Prostate gland (tissue), 2 donors: ENCODE data around the gene GABARAPL2. TPM values are rescaled to one million over a fixed set of nuclear protein-coding genes. Genes with fewer than 3 reads are reported as not detected.

ENCODE experiments used
- DNase-seq: peaks from one replicate; pipeline ENCODE4 v3.0.0-alpha.2; 2019; ENCODE audit warnings: low spot score
- H3K27ac ChIP-seq, 2 donors: fragments of 200-600 bp; sonication (generic); 2 replicates each; pipeline ENCODE4 v1.5.1; 2017 to 2019
- H3K27me3 ChIP-seq: fragments of 200-600 bp; sonication (generic); replicated peaks from 2 replicates; pipeline ENCODE4 v1.5.1; 2019; ENCODE audit not compliant: insufficient read depth
- H3K36me3 ChIP-seq, 2 donors: fragments of 200-600 bp; sonication (generic); 1 replicate in 1 of 2; 2 replicates in 1 of 2; pipeline versions ENCODE4 v1.5.1 to v1.8.1; 2017 to 2019
- H3K4me1 ChIP-seq: fragments of 200-600 bp; sonication (generic); replicated peaks from 2 replicates; pipeline ENCODE4 v1.5.1; 2019
- H3K4me3 ChIP-seq, 2 donors: fragments of 200-600 bp; sonication (generic); 2 replicates each; pipeline ENCODE4 v1.5.1; 2017 to 2019
- H3K9me3 ChIP-seq: fragments of 200-600 bp; sonication (generic); 2 replicates; pipeline ENCODE4 v1.5.1; 2017
- CTCF ChIP-seq, 4 experiments: fragments of 200-600 bp in 2 of 4; fragments of 450-650 bp in 2 of 4; sonication (generic) in 2 of 4; IDR thresholded peaks; 1 replicate in 3 of 4; 2 replicates in 1 of 4; pipeline ENCODE4 v1.5.1; 2016 to 2019; ENCODE audit warnings: antibody characterized with exemption in 4 of 4, mild to moderate bottlenecking in 2 of 4, moderate library complexity in 2 of 4
- POLR2A ChIP-seq: fragments of 450-650 bp; IDR thresholded peaks from one replicate; pipeline ENCODE4 v1.6.1; 2016; ENCODE audit warnings: antibody characterized with exemption, mild to moderate bottlenecking
- POLR2AphosphoS5 ChIP-seq: sonication (generic); formaldehyde crosslinking; IDR thresholded peaks from one replicate; pipeline ENCODE4 v1.6.1; 2017; ENCODE audit warnings: antibody characterized with exemption
- WGBS: methylation state at CpG from one replicate; pipeline ENCODE4 v1.1.5; 2018; 5-methylcytosine and 5-hydroxymethylcytosine counted together
- intact Hi-C: fragments of 100-400 bp; cut with DNase I; formaldehyde crosslinking; loops from one replicate; pipeline ENCODE4 v1.14.2; 2022
- total RNA-seq, 2 donors: library from RNA; depleted of rRNA; stranded (reverse); fragments of >200 nt; gene quantifications; one replicate each; pipeline ENCODE4 v1.1.0, GENCODE V29; 2016

Gene GABARAPL2
- total RNA-seq, 2 donors from 2014 or later, result 107 to 169 TPM

- WGBS, result 85% methylated on average over 4 of the region's 4 CpGs
- DNase-seq, result no peak
- H3K36me3 ChIP-seq, result peaks cover 18 to 20% of the 10 kb centered on the region in 2 donors
- intact Hi-C loops, result loop anchor here (10.0 kb wide), 2 partner anchors 112 to 152 kb away; no protein-coding TSS in a partner anchor
- H3K4me1 ChIP-seq, result peaks cover 6% of the 10 kb centered on the region
- H3K9me3 ChIP-seq, result no peaks in the 10 kb centered on the region
- H3K27ac ChIP-seq, result no peak overlapping the region
- TF ChIP-seq POLR2A, result no peak
- no peak for TF ChIP-seq CTCF (IDR thresholded peaks at IDR 0.05)
- no peak for TF ChIP-seq POLR2AphosphoS5
- no peaks in the 10 kb centered on the region for H3K27me3 ChIP-seq
- H3K4me3 ChIP-seq, result no peak overlapping the region
These were observed 60.6 kb downstream of the GABARAPL2 start for GRCh38 chr16:75626806-75627205.

Other genes with a start within 250 kb of the GABARAPL2 start
- 100 to 1,000 TPM in 1 of 2 donors, 10 to 100 TPM in 1; 67.9 to 101 TPM for gene CFDP1, start 132.9 kb upstream of the GABARAPL2 start, total RNA-seq
- 10 to 100 TPM; 21.5 to 35.9 TPM for gene TMEM170A, start 101.7 kb upstream of the GABARAPL2 start, total RNA-seq
- 1 to 10 TPM in 1 of 2 donors, under 1 TPM in 1; 0.23 to 9.5 TPM for gene CHST6, start 70.9 kb upstream of the GABARAPL2 start, total RNA-seq
- under 1 TPM in 1 of 2 donors, not detected in 1; 0.23 TPM for gene CHST5, start 30.3 kb upstream of the GABARAPL2 start, total RNA-seq
- 10 to 100 TPM in 1 of 2 donors, 1 to 10 TPM in 1; 7.7 to 17.2 TPM for gene TMEM231, start 10.1 kb upstream of the GABARAPL2 start, total RNA-seq
- gene ADAT1, start 56.9 kb downstream of the GABARAPL2 start, total RNA-seq, result 10 to 100 TPM; 49.1 to 66.0 TPM
- 100 to 1,000 TPM in 1 of 2 donors, 10 to 100 TPM in 1; 89.4 to 145 TPM for gene KARS1, start 81.3 kb downstream of the GABARAPL2 start, total RNA-seq
- 100 to 1,000 TPM in 1 of 2 donors, 10 to 100 TPM in 1; 89.7 to 116 TPM for gene TERF2IP, start 81.4 kb downstream of the GABARAPL2 start, total RNA-seq
- gene CPHXL2, start 110.6 kb downstream of the GABARAPL2 start, total RNA-seq, result not detected
- gene DUXB, start 135.1 kb downstream of the GABARAPL2 start, total RNA-seq, result not detected
- gene CPHXL, start 160.1 kb downstream of the GABARAPL2 start, total RNA-seq, result not detected